Heart left ventricle (tissue), 13 donors: ENCODE results near the gene SMR3A.

Source experiments
- CTCF ChIP-seq, 12 donors: fragments of 200-600 bp; sonication (generic) in 4 of 12; IDR thresholded peaks; one replicate each; pipeline versions ENCODE4 v1.5.0 to v1.8.0; 2018 to 2022; ENCODE audit warnings: antibody characterized with exemption in 12 of 12, mild to moderate bottlenecking in 5 of 12
- POLR2A ChIP-seq, 2 donors: fragments of 450-650 bp; IDR thresholded peaks; one replicate each; pipeline ENCODE4 v1.6.1; 2017; ENCODE audit warnings: antibody characterized with exemption in 2 of 2, mild to moderate bottlenecking in 2 of 2, moderate library complexity in 2 of 2
- donor health status: ischemic (EF 13 %, LVEDD 7.1; RV severe dilation, severe dysfunction).
- donor health status: DM: no; HTN: yes; CAD: no.
- donor health status: DM: no; HTN: no; CAD: no.
- donor health status: ischemic (EF 25% LVEDD 6.9; RV normal size, moderate dysfunction).
- donor health status: ischemic (EF 25% LVEDD 5.7; RV mildly dilated, moderate dysfunction).
- donor health status: ischemic (EF 35%, LVEDD 5.7; RV mildly dilated, moderate dysfunction).
- donor health status: nonischemic (EF 11% LVEDD 7.7; RV severe dilation, severe dysfunction).
- donor health status: DM: yes; HTN: yes; CAD: no.
- donor health status: PGD.
- donor health status: ischemic (EF 29% LVEDD 5.4; RV normal size, mild dysfunction).
- donor health status: nonischemic (EF 23%, LVEDD 6.1; RV moderate dilation, normal function).

GRCh38 chr4:70405765-70406164, 45.2 kb downstream of the SMR3A start:
- TF ChIP-seq POLR2A (IDR thresholded peaks at IDR 0.05), result no peak
- no peak for TF ChIP-seq CTCF (IDR thresholded peaks at IDR 0.05)
